Kidney (tissue), 14 donors: ENCODE measurements around the gene DNAJC12. TPM values are rescaled to one million over a fixed set of nuclear protein-coding genes. Genes with fewer than 3 reads are reported as not detected.

Experiments
- DNase-seq, 5 donors: peaks; one replicate each; pipeline ENCODE4 v3.0.0-alpha.2; 2013 to 2020
- FAIRE-seq: peaks from 2 replicates; lab custom pipeline; 2012; peaks lifted over from hg19 to GRCh38; lab: Jason Lieb, UNC
- H3K27ac ChIP-seq, 2 donors: one replicate each; pipeline ENCODE4 v1.7.0; 2013; ENCODE audit warnings: low read depth in 2 of 2, low read length in 2 of 2, inconsistent platforms in 1 of 2
- H3K27me3 ChIP-seq: one replicate; pipeline ENCODE4 v1.7.1; 2013; ENCODE audit warnings: low read length, inconsistent platforms; ENCODE audit not compliant: control insufficient read depth, insufficient read depth
- H3K36me3 ChIP-seq, 3 donors: one replicate each; pipeline versions ENCODE4 v1.7.0 to v1.7.1; 2013; ENCODE audit warnings: low read length in 3 of 3, control low read depth in 1 of 3, inconsistent platforms in 1 of 3; ENCODE audit not compliant: insufficient read depth in 3 of 3, control insufficient read depth in 2 of 3
- H3K4me1 ChIP-seq, 3 donors: one replicate each; pipeline versions ENCODE4 v1.7.0 to v1.7.1; 2013; ENCODE audit warnings: low read length in 3 of 3, inconsistent platforms in 1 of 3, low read depth in 1 of 3; ENCODE audit not compliant: control insufficient read depth in 2 of 3, insufficient read depth in 2 of 3
- H3K4me3 ChIP-seq, 3 donors: one replicate each; pipeline versions ENCODE4 v1.7.0 to v1.8.1; 2013; ENCODE audit warnings: low read length in 3 of 3, control low read depth in 1 of 3, inconsistent platforms in 1 of 3
- H3K9ac ChIP-seq, 3 donors: one replicate each; pipeline versions ENCODE4 v1.7.0 to v1.7.1; 2013; ENCODE audit warnings: low read length in 3 of 3, control low read depth in 1 of 3, inconsistent platforms in 1 of 3
- H3K9me3 ChIP-seq, 3 donors: one replicate each; pipeline versions ENCODE4 v1.7.0 to v1.7.1; 2013; ENCODE audit warnings: low read length in 3 of 3, control low read depth in 1 of 3, inconsistent platforms in 1 of 3; ENCODE audit not compliant: control insufficient read depth in 2 of 3, insufficient read depth in 1 of 3
- CTCF ChIP-seq: IDR thresholded peaks from 3 replicates; pipeline ENCODE4 v1.5.1; 2012; ENCODE audit warnings: mild to moderate bottlenecking, moderate library complexity, borderline replicate concordance; ENCODE audit not compliant: insufficient read depth; ENCODE audit errors: extremely low read depth
- intact Hi-C: fragments of 100-400 bp; cut with DNase I; formaldehyde crosslinking; loops from one replicate; pipeline ENCODE4 v1.11.1; 2022
- polyA plus RNA-seq: library from polyadenylated mRNA; stranded (reverse); fragments of 350-450 nt; fragmentation: Illumina TruSeq; extraction: RNeasy Lipid Tissue Mini Kit (QIAGEN cat#74804); gene quantifications from one replicate; pipeline ENCODE4 v1.2.3, GENCODE V29; 2014; ENCODE audit warnings: low read depth, low replicate concordance; ENCODE audit not compliant: insufficient read depth
- total RNA-seq: library from RNA; stranded (reverse); fragmentation: NEBNext Ultra II Directional; extraction: Animal tissue kit (Norgen Biotek cat#: 25700); gene quantifications from one replicate; pipeline ENCODE4 v1.2.1, GENCODE V29; 2021
- donor health status: control.
- donor health status: control.
- donor health status: control.
- donor health status: control.
- donor health status: control.
- donor health status: DM: yes; HTN: yes; CAD: no.
- donor health status: Normal renal cell carcinoma (clear cell type).

Gene DNAJC12
- total and polyA plus RNA-seq, 2 donors from 2014 or later: 2.5 to 33.9 TPM

- H3K9me3 ChIP-seq: no peaks in the 10 kb centered on the region
- intact Hi-C loops: no loop called here
- no peak overlapping the region for H3K27ac ChIP-seq
- DNase-seq (peak in 2 of 5 donors; percentile 54 to 57), FAIRE-seq (no peak)
- no peaks in the 10 kb centered on the region for H3K27me3 ChIP-seq
- H3K4me3 ChIP-seq: no peak overlapping the region
- no peak for TF ChIP-seq CTCF
- peaks cover 0 to 2% (median 0%) of the 10 kb centered on the region in 3 donors for H3K4me1 ChIP-seq
- H3K9ac ChIP-seq: no peak overlapping the region
- no peaks in the 10 kb centered on the region for H3K36me3 ChIP-seq
Measured at GRCh38 chr10:67790534-67791408, 47.2 kb downstream of the DNAJC12 start.

- FAIRE-seq (no peak), DNase-seq (no peak)
- TF ChIP-seq CTCF: no peak
- H3K4me1 ChIP-seq: peaks cover 0 to 2% (median 0%) of the 10 kb centered on the region in 3 donors
- H3K9ac ChIP-seq: no peak overlapping the region
- H3K9me3 ChIP-seq: no peaks in the 10 kb centered on the region
- H3K27me3 ChIP-seq: no peaks in the 10 kb centered on the region
- intact Hi-C loops: no loop called here
- no peak overlapping the region for H3K4me3 ChIP-seq
- no peaks in the 10 kb centered on the region for H3K36me3 ChIP-seq
- H3K27ac ChIP-seq: no peak overlapping the region
Measured at GRCh38 chr10:67789769-67790168, 48.2 kb downstream of the DNAJC12 start.

GRCh38 chr10:67788028-67788886 is 49.7 kb downstream of the DNAJC12 start:
- H3K4me1 ChIP-seq: no peaks in the 10 kb centered on the region
- H3K27me3 ChIP-seq: no peaks in the 10 kb centered on the region
- peak; percentile 44 for TF ChIP-seq CTCF
- H3K9me3 ChIP-seq: no peaks in the 10 kb centered on the region
- H3K27ac ChIP-seq: no peak overlapping the region
- H3K36me3 ChIP-seq: no peaks in the 10 kb centered on the region
- FAIRE-seq: no peak
- intact Hi-C loops: no loop called here
- no peak overlapping the region for H3K9ac ChIP-seq
- no peak overlapping the region for H3K4me3 ChIP-seq
- DNase-seq: no peak
